A549 (cell line): Measurements from ENCODE around the gene SH3PXD2B.

Source experiments
- CTCF ChIP-seq: fragments of >200 bp; sonication (Bioruptor Twin); formaldehyde crosslinking; IDR thresholded peaks from 3 replicates; pipeline ENCODE4 v1.5.1; 2016
- EHMT2 ChIP-seq: fragments of 200-600 bp; sonication (generic); IDR thresholded peaks from 2 replicates; pipeline ENCODE4 v1.6.1; 2016; ENCODE audit warnings: antibody characterized with exemption, low read depth, mild to moderate bottlenecking, moderate library complexity
- GATA3 ChIP-seq: IDR thresholded peaks from 2 replicates; pipeline ENCODE4 v1.6.1; 2012; ENCODE audit warnings: borderline replicate concordance

- no peak for TF ChIP-seq GATA3
- TF ChIP-seq EHMT2, result no peak
- no peak for TF ChIP-seq CTCF
Observed at GRCh38 chr5:172311605-172312004, 142.7 kb downstream of the SH3PXD2B start.
